HG02870 (cell line): ENCODE measurements around the gene ELN.

Experiments
- ATAC-seq: cut with Tn5 transposase; IDR thresholded peaks from one replicate; pipeline ENCODE4 v1.9.1; 2021; ENCODE audit warnings: mild to moderate bottlenecking, moderate library complexity; ENCODE audit not compliant: unreplicated experiment

Gene ELN

DNA sequence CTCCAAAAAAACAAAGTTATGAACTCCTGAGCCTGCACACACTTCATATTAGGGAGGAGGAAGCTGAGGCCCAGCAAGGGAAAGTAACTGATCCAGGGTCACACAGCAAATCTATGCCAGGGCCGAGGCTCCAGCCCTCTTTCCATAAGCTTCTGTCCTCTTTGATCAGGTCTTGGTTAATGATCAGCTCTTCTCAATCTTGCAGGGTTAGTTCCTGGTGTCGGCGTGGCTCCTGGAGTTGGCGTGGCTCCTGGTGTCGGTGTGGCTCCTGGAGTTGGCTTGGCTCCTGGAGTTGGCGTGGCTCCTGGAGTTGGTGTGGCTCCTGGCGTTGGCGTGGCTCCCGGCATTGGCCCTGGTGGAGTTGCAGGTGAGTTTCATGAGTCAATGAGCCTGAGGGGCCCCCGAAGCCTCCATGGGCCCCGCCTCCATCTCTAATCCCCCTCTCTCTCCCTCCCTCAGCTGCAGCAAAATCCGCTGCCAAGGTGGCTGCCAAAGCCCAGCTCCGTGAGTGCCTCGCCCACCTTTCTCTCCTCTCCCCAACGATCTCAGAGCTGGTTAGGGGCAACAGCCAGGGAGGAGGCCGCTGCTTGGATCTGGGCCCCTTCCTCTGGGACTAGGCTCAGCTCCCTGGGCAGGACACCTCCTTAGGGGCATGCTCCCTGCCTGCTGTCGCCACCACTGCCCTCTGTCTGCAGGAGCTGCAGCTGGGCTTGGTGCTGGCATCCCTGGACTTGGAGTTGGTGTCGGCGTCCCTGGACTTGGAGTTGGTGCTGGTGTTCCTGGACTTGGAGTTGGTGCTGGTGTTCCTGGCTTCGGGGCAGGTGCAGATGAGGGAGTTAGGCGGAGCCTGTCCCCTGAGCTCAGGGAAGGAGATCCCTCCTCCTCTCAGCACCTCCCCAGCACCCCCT is 32.0 kb downstream of the ELN start:
- no peak for ATAC-seq

DNA sequence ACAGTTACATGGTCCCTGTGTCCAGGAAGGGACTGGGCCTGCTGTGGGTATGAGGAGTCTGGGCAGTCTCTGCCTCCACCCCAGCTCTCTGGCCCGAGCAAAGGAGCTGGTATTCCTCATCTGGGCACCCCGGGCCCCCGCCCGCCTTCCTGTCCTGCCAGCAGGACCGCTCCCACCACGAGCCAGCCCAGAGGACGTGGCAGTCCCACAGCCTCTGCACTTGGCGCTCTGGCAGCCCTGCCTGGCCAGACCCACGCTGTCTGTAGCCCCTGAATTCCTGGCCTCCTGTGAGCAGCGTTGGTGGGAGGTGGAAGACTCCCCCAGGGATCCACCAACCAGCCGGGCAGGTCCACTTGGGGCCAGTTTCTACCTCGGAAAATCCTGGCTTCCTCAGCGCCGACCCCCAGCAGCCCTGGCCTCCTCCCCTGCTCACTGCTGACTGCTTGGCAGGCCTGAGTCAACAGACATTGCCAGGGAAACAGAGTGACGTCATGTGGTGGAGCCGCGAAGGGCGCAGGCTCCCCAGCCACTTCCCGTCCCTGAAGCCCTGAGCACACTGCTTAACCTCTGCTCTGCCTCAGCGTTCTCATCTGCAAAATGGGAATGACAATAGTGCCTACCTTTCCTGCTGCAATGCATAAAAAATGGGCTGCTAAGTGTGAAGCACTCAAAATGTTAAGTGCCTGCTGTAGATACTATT is 34.0 kb downstream of the ELN start:
- no peak for ATAC-seq

DNA sequence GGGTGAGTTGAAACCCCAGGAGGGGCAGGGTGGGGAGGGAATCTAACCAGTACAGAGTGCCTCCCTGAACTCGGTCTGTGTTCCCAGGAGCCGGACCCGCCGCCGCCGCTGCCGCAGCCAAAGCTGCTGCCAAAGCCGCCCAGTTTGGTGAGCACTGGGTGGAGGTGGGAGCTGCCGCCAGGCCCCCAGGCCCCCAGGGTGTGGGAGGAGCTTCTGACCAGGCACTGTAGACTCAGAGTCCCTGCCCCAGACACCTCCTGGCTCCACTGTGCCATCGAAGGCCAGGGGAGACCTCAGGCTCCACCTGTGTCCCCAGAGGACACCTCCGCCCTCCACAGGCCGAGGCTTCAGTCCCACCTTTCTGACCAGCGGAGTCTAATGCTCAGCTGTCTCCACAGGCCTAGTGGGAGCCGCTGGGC is 35.3 kb downstream of the ELN start:
- no peak for ATAC-seq

DNA sequence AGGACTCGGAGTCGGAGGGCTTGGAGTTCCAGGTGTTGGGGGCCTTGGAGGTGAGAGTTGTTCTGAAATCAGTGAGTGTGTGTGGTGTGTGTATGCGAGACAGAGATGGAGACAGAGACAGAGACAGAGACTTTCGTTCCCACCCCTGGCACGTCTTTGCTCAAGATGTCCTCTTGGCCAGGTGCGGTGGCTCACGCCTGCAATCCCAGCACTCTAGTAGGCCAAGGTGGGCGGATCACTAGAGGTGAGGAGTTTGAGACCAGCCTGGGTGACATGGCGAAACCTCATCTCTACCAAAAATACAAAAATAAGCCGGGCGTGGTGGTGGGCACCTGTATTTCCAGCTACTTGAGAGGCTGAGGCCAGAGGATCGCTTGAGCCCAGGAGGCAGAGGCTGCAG is 35.7 kb downstream of the ELN start:
- no peak for ATAC-seq

DNA sequence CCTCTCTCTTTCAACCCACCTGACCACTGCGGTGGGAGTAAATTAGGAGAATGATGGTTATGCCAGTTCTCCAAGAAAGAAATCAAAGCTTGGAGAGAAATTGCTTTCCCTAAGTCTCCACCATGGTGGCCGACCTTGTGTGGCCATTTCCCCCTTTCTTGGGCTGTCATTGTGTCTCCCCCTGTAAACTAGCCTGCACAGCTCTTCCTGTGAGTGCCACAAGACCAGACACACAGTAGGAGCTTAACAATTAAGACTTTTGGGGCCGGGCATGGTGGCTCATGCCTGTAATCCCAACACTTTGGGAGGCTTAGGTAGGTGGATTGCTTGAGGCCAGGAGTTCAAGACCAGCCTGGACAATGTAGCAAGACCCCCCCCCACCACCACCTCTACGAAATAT is 36.7 kb downstream of the ELN start:
- ATAC-seq = no peak

DNA sequence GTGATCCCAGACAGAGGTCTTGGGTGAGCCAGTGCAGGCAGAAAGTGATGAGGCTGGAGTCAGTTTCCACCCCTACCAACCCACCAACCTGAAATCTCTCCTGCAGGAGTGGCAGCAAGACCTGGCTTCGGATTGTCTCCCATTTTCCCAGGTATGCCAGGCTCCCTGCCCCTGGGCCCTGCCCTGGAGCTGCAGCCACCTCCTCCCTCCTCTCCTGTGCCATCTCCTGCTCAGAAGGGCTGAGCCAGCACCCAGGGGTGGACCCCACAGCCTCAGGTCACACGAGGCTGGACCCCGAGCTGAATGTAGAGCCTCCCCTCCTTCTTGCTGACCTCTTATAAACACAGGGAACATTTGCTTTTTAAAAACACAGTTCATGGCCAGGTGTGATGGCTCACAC is 38.7 kb downstream of the ELN start:
- no peak for ATAC-seq

DNA sequence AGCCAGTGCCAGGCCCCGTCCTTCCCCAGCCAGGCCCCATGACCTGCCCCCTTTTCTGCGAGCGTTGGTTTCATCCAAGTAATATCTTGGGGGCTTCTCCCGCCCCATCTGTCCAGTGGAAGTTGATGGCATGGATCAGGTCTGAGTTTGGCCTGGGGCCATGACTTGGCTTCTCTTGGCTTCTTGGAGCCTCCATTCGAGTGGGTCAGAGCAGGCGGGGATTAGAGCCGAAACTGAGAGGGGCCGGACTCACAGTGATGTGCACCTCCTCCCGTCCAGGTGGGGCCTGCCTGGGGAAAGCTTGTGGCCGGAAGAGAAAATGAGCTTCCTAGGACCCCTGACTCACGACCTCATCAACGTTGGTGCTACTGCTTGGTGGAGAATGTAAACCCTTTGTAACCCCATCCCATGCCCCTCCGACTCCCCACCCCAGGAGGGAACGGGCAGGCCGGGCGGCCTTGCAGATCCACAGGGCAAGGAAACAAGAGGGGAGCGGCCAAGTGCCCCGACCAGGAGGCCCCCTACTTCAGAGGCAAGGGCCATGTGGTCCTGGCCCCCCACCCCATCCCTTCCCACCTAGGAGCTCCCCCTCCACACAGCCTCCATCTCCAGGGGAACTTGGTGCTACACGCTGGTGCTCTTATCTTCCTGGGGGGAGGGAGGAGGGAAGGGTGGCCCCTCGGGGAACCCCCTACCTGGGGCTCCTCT is 40.6 kb downstream of the ELN start:
- no peak for ATAC-seq

DNA sequence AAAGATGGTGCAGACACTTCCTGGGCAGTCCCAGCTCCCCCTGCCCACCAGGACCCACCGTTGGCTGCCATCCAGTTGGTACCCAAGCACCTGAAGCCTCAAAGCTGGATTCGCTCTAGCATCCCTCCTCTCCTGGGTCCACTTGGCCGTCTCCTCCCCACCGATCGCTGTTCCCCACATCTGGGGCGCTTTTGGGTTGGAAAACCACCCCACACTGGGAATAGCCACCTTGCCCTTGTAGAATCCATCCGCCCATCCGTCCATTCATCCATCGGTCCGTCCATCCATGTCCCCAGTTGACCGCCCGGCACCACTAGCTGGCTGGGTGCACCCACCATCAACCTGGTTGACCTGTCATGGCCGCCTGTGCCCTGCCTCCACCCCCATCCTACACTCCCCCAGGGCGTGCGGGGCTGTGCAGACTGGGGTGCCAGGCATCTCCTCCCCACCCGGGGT is 41.1 kb downstream of the ELN start:
- ATAC-seq = no peak

DNA sequence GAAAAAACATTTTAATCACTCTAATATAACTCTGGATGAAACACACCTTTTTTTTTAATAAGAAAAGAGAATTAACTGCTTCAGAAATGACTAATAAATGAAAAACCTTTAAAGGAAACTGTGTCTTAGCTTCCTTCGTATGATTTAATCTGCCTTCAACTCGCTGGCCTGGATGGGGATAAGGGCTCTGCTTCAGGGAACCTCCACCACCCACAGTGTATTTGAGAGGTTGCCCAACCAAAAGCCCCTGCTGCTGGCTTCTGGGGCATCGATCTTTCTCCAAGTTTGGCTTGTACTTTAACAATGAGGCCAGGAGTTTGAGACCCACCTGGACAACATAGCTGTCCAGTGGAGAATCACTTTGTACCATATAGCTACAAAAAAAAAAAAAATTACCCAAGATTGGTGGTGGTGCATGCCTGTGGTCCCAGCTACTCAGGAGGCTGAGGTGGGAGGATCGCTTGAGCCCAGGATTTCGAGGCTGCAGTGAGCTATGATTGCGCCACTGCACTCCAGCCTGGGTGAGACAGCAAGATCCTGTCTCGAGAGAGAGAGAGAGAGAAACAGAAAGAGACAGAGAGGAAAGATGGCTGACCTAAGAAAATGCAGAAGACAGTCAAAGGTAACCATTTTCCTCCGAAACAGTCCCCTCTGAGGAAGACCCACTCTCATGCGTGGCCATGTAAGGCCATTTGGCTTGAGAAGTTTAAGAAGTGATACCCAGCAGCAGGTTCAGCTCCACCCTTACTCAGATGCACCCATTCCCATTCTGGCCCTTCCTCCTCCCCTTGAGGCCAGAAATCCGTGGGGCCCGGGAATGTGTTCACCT is 42.0 kb downstream of the ELN start:
- no peak for ATAC-seq

DNA sequence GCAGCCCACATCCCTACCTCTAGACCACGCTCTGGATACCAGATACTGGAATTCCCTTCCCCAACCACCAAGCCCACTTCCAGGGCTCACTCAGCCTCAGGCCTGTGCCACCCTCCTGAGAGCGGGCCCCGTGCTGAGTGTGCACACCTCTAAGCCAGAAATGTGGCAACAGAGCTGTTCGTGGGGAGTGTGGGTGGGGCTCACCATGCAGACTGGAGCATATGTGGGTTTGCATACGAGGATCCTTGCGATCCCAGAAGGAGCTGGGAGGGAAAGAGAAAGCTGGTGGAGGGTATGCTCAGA is 42.6 kb downstream of the ELN start:
- no peak for ATAC-seq

DNA sequence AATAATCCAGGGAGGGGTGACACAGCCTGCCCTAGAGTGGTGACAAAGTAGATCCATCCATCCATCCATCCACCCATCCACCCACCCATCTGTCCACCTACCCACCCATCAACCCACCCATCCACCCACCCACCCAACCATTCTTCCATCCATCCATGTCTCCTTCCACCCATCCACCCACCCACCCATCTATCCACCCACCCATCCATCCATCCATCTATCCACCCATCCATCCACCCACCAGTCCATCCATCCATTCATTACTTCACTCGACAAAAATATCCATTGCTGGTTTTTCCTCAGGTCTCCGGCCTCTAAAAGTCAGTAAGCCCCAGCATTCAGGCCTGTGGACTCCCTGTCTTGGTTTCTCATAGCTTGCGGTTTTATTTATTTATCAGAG is 43.1 kb downstream of the ELN start:
- no peak for ATAC-seq

DNA sequence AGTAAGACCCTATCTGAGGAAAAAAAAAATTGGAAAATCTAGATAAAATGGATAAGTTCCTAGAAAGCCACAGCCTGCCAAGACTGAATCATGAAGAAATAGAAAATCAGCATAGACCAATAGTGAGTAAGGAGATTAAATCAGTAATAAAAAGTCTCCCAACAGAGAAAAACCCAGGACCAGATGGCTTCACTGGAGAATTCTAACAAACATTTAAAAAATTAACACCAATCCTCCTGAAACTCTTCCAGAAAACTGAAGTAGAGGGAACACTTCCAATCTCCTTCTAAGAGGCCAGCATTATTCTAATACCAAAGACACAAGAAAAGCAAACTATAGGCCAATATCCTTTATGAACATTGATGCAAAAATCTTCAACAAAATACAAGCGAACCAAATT is 46.8 kb downstream of the ELN start:
- ATAC-seq = no peak

DNA sequence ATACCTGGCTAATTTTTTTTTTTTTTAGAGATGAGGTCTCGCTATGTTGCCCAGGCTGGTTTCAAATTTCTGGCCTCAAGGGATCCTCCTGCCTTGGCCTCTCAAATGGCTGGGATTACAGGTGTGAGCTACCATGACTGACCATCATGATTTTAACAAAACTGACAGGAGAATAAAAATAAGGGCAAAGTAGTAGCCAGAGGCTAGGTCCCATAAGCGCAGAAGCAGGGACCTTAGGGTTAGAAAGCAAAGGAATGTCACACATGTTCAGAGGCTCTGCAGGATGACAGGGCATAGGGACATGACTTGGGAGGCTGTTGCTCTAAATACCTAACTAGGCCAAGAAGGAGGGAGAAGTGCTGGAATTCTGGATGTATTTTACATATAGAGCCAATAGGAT is 50.5 kb downstream of the ELN start:
- no peak for ATAC-seq

DNA sequence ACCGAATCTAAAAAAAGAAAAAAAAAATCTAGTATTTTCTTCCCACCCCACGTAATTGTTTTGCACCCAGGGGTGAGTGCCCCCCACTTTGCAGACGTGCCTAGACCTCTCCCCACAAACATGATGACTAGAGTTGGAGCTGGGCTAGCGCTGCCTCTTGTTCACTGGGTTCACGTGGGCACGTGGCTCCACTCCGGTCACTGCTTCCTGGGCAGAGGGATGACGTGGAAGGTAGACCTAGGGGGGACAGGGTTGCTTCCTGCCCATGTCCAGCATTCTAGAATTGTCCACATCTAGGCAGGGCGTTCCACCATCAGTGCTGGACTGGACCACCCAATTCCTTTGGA is 54.8 kb downstream of the ELN start:
- no peak for ATAC-seq

DNA sequence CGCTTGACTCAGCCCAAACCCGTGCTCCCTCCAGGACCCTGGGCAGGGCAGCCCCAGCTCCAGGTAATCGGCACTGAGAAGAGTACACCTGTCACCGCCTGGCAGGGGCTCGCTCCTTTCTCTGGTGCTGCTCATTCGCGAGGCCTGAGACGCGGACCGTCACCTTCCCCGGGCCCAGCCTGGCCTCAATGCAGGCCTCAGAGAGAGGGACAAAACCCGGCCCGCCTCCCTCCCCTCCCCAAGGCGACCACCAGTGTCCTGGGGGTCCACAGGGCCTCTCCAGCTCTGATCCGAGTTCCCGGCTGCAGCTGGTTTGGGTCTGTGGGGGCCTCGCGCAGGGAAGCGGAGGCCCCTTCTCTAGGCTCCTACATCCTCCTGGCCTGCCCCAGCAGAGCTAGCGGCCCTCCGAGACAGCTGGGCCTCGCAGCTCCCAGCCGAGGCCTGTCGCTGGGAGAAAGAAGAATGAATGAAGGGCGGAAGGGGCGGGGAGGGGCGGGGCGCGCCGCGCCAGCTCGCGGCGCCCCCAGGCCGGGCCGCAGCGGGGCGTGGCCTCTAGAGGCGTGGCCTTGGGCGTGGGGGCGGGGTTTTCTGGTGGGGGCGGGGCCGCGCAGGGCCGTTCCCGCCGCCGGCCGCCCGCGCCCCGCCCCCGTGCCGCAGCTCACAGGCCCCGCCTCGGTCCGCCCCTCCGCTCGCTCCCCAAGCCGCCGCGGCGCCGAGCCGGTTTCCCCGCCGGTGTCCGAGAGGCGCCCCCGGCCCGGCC is 55.3 kb downstream of the ELN start, which contains the start of gene LIMK1:
TSS of gene LIMK1 (plus strand) at position 688 of the 760 bp plus-strand sequence. CDS start 187 bp downstream, outside the sequence.
- peak; percentile 65 for ATAC-seq

DNA sequence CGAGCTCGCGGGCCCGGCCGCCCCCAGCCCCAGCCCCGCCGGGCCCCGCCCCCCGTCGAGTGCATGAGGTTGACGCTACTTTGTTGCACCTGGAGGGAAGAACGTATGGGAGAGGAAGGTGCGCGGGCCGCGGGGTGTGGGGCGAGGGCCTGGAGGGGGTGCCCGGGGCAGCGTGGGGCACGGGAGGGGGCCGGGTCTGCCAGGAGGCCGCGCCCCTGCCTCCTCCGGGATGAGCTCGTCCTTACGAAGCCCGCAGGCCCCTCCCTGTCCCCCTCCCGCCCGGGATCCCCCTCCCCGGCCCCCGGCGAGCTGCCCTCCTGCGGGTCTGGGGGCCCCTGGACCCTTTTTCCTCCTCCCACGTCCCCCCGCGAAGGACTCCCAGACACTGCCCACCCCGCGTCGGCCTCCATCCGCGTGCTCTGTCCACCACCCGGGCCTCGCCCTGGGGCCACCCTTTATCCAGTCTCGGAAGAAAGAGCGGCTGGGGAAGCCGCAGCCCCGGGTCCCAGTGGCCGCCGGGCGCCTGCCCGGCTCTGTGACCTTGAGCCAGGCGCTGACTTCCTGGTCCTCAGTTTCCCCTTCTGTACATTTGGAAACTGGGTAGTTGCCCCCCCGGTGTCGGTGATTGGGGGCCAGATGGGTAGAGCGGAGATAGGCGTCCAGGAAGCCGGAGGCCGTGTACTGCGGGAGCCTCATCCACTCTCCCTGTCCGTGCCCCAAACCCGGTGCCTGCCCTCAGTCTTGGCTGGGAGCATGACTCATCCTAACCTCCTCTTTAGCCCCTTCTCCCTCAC is 56.2 kb downstream of the ELN start:
- peak; percentile 40 for ATAC-seq

DNA sequence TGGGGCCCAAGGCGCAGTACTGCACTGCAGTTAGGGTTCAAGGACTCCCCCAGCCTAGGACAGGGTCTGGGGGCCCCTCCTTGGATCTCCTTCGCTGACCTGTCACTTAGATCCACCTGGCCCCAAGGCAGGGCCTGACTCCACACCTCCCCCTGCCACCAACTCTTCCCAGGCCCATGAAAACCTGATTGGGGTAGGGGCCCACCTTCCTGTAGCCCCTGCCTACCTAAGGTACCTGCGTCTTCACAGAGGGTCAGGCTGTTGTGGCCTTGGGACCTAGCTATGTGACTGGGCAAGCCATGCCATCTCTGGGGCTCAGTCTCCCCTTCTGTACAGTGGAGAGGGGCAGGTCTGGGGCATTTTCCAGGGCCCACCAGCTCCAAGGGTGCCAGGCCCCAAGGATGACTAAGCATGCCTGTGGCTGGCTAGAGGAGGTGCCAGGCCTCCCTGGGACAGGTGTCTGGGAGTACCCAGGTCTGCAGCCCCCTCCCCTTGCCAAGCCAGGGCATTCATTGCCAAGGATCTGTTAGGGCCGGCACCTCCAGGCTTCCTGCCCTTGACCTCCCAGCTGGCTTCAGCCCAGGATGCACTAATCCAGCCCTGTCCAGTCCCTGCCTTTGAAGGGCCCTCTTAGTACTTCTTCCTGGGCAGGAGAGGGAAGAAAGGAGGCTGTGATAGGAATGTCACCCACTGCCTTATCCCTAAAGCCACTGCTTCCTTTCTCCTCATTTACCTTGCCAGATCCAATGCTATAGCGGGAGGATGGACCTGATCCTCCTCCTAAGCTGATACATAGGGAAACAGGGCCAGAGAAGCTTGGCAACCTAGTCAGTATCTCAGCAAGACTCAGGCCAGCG is 57.0 kb downstream of the ELN start:
- no peak for ATAC-seq

DNA sequence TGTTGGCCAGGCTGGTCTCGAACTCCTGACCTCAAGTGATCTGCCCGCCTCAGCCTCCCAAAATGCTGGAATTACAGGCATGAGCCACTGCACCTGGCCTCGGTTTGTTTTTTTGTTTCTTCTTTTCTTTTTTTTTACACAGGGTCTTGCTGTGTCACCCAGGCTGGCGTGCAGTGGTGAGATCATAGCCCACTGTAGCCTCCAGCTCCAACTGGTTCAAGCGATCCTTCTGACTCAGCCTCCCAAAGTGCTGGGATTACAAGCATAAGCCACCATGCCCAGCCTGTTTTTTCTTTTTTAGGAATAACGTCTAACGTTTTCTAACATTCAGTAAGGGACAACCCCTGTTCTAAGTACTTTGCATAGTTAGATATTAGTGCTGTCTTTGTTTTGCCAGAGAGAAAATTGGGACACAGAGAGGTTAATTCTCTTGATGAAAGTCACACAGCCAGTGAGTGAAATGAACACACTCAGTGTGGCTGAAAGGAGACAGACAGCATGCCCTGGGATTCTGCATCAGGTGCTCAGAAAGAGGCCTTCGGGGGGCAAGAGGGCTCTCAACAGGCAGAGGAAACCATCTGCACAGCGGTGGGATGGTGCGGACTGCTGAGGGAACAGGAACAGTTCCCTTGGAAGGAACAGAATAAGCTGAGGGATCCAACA is 59.9 kb downstream of the ELN start:
- ATAC-seq = no peak
